NCI-H82 treated with DMSO at 0.1 percent for 48 hours (cell line): ENCODE results near the gene ZBED6.
"Not testable (repeated sequence)": the region's sequence is repeated elsewhere in the genome, so short reads cannot be mapped to it uniquely, and the experiment has no call there.

ENCODE experiments used
- DNase-seq: peaks from one replicate; lab custom pipeline; 2025; ENCODE audit not compliant: unreplicated experiment; lab: John Stamatoyannopoulos, UW

The ZBED6 gene, protein sequence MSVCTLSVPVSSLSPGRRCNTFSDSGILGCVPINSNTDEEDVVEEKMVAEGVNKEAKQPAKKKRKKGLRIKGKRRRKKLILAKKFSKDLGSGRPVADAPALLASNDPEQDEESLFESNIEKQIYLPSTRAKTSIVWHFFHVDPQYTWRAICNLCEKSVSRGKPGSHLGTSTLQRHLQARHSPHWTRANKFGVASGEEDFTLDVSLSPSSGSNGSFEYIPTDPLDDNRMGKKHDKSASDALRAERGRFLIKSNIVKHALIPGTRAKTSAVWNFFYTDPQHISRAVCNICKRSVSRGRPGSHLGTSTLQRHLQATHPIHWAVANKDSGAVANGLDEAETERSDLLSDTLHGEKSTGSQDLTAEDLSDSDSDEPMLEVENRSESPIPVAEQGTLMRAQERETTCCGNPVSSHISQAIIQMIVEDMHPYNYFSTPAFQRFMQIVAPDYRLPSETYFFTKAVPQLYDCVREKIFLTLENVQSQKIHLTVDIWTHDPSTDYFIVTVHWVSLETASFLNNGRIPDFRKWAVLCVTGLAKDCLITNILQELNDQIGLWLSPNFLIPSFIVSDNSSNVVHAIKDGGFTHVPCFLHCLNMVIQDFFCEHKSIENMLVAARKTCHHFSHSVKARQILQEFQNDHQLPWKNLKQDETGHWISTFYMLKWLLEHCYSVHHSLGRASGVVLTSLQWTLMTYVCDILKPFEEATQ (N-terminal part only)

DNA sequence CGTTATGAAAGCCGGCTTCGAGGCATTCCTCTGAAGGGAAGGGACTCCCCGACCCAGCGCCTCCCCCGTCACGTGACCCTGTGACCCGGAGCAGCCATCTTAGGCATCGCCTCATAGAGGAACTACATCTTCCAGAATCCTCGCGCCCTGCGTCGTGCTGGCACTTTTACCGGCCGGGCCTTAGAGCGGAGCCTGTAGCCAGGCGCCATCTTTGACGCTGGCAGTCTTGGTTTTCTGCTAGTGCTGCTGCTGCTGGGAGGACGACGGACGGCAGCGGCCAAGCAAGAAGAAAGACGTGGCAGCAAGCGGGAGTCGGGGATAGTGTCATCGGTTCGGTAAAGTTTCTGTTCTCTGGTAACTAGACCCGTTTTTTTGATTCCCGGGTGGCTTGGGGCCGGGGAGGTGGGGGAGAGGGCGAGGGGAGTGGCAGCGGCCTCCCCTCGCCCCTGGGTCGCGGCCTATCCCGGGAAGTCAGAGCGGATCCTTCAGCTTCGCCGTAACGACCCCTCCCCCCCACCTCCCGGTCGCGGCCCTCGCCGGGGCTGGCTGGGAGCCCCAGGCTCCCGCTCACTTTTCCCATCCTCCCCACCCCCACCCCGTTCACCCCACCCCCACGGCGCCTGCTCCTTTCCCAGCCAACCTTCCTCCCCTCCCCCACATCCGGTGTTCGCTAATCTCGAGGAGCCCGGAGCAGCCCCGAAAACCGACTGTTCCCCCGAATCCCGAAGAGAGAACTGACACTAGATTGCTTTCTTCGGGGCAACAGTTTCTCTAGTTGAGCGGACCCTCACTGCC, at the start of gene ZBED6, which contains the start of gene ZC3H11A:
Gene ZBED6 (plus strand): TSS at position 183 of the 795 bp plus-strand sequence. CDS start 1,900 bp downstream, outside the sequence.
Gene ZC3H11A (plus strand): TSS at position 183 of the 795 bp plus-strand sequence. CDS start 21,448 bp downstream, outside the sequence.
- peak; percentile 98 for DNase-seq

DNA sequence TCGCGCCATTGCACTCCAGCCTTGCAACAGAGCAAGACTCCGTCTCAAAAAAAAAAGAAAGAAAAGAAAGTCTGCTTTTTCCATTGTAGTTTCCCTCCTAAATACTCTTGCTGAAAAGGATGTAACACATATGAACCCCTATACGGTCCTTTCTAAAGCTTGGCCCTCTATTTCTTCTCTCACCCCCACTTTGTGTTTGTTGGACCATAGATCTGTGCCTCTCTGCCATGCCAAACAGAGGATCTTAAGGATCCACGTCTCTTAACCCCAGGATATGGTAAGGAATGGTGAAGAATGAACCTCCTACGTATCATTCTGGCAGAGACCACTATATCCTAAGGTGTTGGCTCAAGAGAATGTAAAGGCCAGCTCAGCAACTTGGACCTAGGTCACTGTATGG, 49.1 kb upstream of the ZBED6 start:
- DNase-seq: no peak

DNA sequence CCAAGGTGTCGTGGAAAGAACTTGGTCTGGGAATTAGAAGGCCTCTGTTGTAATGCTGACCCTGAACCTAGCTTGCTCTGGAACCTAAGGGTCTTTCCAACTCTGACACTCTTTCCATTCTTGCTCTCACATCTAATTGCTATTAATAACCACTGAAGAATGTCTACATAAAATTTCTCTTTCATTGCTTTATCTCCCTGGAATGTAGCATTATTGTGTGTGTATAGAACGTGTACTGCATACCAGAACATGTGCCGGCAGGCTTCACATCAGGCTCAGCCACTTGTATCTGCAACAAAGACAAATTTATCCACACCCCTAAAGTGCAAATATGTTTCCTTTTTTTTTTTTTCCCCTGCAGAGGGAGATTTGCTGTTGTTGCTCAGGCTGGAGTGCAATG, 44.4 kb upstream of the ZBED6 start:
- DNase-seq: no peak

DNA sequence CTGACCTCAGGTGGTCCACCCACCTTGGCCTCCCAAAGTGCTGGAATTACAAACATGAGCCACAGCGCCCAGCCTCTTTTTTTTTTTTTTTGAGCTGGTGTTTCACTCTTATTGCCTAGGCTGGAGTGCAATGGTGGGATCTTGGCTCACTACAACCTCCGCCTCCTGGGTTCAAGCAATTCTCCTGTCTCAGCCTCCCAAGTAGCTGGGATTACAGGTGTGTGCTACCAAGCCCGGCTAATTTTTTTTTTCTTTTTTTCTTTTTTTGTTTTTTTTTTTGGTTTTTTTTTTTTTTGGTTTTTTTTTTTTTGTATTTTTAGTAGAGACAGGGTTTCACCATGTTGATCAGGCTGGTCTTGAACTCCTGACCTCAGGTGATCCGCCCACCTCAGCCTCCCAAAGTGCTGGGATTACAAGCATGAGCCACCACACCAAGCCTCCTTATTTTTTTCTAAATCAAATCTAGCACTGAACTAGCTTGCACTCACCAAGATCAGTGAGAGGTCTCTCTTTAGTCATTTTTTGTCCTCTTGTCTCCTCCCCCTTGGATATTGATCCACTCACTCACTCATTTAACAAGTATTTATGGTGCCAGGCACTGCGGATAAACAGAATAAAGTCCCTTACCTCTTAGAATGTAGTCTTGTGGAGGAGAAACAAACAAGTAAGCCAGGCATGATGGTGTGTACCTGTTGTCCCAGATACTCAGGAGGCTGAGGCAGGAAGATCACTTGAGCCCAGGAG, 43.6 kb upstream of the ZBED6 start:
- DNase-seq: not testable (repeated sequence)

DNA sequence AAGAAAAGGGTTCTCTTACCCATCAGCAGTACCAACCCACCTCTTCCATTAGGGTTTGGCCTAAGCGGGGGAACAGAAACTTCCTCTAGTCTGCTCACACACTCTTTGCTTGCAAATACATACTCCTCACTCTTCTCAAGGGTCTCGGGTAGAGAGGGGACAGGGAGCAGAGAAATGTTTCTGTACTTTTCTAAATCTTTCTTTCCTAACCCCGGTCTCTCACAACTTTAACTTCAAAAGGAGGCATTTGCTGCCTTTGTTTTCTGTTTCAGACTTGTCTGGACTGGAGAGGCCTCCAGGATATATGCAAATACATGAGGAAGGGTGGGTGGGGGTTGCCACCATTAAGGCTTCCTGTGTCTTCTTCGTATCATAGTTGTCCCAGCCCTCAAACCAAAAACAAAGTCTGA, 41.0 kb upstream of the ZBED6 start:
- DNase-seq: no peak

DNA sequence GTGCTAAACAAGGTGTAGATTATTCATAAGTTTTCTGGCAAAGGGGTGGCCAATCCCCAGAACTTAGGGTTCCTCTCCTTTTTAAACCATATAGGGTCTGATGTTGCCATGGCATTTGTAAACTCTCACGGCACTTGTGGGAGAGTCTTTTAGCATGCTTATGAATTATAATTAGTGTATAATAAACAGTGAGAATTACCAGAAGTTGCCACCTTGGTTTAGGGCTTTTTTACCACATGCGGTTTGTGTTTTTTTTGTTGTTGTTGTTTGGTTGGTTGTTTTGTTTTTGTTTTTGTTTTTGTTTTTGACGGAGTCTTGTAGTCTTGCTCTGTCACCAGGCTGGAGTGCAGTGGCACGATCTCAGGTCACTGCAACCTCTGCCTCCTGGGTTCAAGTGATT, 39.4 kb upstream of the ZBED6 start:
- DNase-seq: no peak

DNA sequence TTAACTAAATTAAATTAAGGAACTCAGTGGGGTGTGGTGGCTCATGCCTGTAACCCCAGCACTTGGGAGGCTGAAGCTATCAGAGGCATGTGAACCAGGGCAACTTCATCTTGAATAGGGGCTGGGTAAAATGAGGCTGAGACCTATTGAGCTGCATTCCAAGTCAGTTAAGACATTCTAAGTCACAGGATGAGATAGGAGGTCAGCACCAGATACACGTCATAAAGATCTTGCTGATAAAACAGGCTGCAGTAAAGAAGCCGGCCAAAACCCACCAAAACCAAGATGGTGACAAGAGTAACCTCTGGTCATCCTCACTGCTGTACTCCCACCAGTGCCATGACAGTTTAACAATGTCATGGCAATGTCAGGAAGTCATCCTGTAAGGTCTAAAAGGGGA, 36.7 kb upstream of the ZBED6 start:
- not testable (repeated sequence) for DNase-seq

DNA sequence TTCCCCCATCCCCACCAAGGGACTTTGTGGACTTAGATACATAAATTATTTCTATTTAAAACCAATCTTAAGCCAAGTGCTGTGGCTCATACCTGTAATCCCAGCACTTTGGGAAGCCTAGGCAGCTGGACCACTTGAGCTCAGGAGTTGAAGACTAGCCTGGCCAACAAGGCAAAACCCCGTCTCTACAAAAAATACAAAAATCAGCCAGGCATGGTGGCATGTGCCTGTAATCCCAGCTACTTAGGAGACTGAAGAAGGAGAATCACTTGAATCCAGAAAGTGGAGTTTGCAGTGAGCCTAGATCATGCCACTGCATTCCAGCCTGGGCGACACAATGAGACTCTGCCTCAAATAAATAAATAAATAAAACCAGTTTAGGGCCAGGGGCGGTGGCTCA, 34.9 kb upstream of the ZBED6 start:
- no peak for DNase-seq

DNA sequence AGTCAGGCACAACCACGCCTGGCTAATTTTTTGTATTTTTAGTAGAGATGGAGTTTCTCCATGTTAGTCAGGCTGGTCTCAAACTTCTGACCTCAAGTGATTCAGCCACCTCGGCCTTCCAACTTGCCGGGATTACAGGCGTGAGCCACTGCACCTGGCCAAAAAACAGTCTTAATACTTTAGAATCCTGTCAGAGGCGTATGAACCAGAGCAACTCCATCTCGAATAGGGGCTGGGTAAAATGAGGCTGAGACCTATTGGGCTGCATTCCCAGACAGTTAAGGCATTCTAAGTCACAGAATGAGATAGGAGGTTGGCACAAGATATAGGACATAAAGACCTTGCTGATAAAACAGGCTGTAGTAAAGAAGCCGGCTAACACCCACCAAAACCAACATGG, 33.5 kb upstream of the ZBED6 start:
- DNase-seq: not testable (repeated sequence)

DNA sequence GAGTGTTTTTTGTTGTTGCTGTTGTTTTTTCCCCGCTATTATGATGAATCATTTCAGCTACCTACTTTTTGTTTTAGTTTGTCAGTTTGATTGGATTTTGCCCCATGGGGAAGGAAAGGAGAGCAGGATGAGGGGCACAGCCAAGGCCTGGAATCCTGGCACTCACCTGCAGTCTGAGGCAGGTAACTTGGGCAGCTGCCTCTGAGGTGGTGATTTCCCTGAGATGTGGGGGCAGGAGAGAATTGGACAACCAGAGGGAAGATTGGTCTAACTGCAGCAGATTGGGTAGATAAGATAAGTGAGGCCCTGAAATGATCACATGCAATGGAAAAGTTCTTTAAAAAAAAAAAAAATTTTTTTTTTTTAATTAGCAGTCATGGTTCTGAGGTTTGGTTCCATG, 31.9 kb upstream of the ZBED6 start:
- no peak for DNase-seq

DNA sequence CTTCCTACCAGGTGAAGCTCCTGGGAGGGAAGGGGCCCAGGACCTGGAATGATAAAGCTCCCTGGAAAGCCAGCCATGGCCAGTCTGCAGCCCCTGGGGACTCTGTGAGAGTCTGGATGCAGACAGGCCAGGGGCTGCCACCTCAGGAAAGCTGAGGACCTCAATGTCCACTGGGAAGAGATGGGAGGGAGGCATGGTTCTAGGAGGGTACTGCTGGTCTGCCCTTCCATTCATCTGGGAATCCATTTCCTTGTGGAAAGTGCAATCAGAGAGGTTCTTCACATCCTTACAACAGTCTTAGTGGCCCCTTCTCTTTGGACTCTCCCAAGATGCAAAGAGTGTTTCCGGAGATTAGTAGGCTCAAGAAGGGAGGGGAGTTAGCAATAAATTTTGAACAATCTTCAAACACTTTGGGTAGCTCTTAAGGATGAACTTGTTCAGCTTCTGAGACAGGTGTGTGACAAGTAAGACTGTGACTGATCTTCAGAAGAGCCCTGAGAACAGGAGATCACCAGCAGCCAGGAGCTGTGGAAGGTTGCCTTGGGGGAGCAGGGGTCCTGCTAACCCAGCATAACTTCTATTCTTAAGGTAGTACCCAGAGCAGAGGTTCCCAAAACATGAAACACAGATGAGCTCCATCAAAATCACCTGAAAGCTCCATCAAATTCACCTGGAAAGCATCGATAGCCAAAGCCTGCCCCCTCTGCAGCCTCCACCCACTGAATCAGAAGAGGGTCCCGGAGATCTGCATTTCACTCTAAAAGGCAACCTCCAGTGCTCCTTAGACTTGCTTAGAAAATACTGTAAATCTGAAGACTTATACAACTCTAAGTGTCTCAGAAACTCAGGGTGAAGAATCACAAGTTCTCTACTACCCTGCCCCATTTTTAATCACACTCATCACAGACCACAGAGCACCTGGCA, 31.1 kb upstream of the ZBED6 start:
- DNase-seq: no peak

DNA sequence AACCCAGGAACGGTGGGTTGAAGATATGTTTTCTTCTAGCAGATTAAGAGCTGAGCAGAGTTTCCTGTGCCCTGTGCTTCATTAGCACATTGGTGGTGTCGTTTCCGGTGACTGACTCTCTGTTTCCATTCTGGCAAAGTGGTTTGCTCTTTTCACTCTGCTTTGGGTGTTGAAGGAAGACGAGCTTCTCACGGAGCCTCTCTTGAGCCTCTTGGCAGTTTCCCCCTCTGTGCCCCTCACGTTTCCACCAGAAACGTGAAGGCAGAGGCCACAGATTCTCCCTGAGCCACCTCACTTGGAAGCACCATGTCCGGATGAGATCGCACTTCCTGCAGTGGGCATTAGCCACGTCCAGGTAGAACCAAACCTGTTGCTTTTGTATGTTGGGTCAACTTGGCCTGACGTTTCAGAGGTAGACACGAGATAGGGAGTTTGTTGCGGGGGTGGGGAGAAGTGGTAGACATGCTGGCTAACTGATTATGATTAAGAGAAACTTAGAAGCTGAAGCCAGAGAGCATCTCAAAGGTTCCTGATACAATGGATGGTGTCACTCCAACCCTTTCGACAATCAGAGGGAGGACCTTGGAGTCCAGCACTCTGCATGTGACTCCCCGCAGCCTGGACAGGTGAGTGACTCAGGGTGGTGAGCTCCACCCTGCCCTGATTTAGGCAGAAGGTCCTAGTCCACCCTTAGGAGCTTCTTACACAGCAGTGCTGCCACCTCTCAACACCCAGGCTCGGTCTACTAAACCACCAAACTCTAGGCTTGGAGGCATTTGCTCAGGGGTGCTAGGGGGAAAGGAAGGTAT, 30.2 kb upstream of the ZBED6 start, which contains the start of gene LAX1:
Gene LAX1 (plus strand): TSS at position 155 of the 809 bp plus-strand sequence. CDS start 383 bp downstream, at position 538.
- no peak for DNase-seq

DNA sequence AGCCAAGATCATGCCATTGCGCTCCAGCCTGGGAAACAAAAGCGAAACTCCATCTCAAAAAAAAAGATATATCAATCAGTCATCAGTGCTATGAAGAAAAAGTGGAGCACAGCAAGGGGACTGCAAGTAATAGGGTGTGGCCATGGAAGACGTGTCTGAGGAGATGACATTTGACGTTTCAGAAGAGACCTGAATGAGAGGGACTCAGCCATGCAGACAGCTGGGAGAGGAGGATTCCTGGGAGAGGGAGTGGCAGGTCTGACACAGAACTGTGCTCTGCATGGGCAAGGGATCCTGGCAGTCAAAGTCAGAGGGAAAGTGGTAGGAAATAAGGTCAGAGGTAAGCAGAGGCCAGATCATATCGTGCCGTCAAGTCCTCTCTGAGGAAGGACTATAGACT, 27.2 kb upstream of the ZBED6 start:
- DNase-seq: no peak

DNA sequence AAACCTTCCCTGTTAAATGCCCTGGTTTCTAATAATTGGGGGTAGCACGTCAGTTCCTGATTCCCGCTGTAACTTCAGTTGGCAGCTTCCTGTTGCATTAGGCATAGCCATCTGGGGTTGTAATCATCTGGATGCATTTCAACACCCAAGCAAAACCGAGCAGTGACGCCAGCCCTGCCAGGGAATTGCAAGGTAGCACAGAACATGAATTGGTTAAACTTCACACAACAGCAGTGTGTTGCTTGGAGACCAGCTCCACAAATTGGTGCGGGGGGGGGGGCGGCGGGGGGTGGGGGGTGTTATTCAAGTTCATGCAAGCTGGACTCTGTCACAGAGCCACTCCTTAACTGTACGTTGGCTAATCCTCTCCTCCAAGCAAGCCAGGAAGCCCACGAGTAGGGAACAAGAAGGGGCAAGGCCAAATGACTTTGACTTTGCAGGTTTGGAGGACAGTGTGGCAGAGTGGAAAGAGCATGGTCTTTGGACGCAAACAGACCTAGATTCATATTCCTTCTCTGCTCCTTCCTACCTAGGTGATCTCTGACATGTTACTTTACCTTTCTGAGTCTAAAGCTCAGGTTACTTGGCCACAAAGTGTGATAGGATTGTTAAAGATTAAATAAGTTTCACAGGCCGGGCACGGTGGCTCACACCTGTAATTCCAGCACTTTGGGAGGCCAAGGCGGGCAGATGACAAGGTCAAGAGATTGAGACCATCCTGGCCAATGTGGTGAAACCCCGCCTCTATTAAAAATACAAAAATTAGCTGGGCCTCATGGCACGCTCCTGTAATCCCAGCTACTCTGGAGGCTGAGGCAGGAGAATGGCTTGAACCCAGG, 25.7 kb upstream of the ZBED6 start:
- DNase-seq: peak; percentile 74

DNA sequence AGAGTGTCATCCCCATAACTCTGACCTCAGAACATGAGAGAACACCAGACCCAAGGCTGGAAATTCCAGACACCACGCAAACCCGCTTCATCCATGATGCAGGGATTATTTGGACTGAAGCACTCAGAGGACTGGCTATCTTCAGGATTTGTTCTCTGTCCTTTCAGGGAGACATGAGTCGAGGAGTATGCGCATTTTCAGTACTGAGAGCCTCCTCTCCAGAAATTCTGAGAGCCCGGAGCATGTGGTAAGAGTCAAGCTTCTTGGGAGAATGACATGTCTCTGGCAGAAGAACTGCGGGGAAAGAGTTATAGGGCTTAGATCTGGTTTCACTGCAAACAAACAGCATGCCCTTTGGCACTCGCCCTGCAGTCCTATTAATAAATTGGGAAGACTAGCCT, 23.5 kb upstream of the ZBED6 start:
- DNase-seq: no peak

DNA sequence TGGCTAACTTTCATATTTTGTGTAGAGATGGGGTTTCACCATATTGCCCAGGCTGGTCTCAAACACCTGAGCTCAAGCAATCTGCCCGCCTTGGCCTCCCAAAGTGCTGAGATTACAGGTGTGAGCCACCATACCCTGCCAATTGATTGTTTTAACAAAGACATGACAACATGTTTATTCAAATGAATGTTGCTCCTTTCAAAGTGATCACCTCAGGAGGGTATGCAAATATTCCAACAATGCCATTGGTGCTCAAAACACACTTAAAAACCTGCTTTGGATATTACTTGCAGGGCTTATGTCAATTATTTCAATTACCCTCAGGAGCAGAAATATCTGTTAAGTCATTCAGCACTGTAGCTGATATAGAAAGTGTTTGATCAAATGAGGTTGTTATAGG, 22.6 kb upstream of the ZBED6 start:
- DNase-seq: no peak

DNA sequence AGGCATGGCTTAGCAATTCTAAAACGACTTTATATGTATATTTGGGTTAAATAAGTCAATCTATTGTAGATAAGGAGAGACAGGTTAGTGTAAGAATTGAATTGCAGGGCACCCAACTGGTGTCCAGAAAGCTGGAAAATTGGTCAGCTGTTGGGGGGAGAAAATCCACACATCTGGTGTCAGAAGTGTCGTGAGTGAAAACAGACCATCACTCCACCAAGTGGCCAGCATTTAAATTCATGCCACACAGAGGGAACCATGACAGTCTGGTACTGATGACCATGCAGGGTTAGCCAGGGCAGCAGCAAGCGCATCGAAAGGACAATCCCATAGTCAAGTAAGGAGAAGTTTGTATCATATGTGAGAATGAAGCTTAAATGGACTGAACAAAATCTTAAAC, 18.8 kb upstream of the ZBED6 start:
- peak; percentile 5 for DNase-seq

DNA sequence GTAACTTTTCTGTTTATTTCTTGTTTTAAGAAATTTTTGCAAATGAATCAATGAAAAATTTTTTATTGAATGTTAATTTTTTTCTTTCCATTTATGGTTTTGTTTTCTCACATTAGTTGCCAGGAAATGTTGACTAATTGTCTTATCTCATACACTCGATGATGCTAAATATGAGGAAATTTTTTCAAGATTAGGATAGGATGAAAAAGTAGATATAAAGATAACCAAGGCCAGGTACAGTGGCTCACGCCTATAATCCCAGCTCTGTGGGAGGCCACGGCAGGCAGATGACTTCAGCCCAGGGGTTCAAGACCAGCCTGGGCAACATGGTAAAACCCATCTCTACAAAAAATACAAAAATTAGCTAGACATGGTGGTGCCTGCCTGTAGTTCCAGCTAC, 17.8 kb upstream of the ZBED6 start:
- DNase-seq: no peak
